Measurements from ENCODE around the gene CHCHD6.

GRCh38 chr3:126668450-126669401 is 35.3 kb upstream of the CHCHD6 start:
- TF ChIP-seq EZH2 (IDR thresholded peaks at IDR 0.05; ENCODE audit: insufficient read depth, poor library complexity, severe bottlenecking): no peak
- TF ChIP-seq EZH2phosphoT487 (IDR thresholded peaks at IDR 0.05; ENCODE audit: insufficient read depth, low read depth): no peak
